Colonic mucosa (tissue), 4 donors: ENCODE data around the gene ASRGL1. TPM values are rescaled to one million over a fixed set of nuclear protein-coding genes. Genes with fewer than 3 reads are reported as not detected.
"Not testable (repeated sequence)": the region's sequence is repeated elsewhere in the genome, so short reads cannot be mapped to it uniquely, and the experiment has no call there.

Experiments used
- DNase-seq: peaks from one replicate; pipeline ENCODE4 v3.0.0-alpha.2; 2020
- H3K27ac ChIP-seq: fragments of 200-600 bp; one replicate; pipeline ENCODE4 v1.8.0; 2021
- H3K27me3 ChIP-seq: fragments of 200-600 bp; one replicate; pipeline ENCODE4 v1.8.0; 2021
- H3K36me3 ChIP-seq: fragments of 200-600 bp; one replicate; pipeline ENCODE4 v1.8.0; 2021
- H3K4me1 ChIP-seq: fragments of 200-600 bp; one replicate; pipeline ENCODE4 v1.8.0; 2021; ENCODE audit warnings: mild to moderate bottlenecking
- H3K4me3 ChIP-seq: fragments of 200-600 bp; one replicate; pipeline ENCODE4 v1.8.0; 2021
- H3K9ac ChIP-seq, 2 donors: one replicate each; pipeline ENCODE4 v1.7.0; 2013; ENCODE audit warnings: control low read depth in 2 of 2, low read depth in 2 of 2, low read length in 2 of 2
- H3K9me3 ChIP-seq: fragments of 200-600 bp; one replicate; pipeline ENCODE4 v1.8.0; 2021
- CTCF ChIP-seq: fragments of 200-600 bp; IDR thresholded peaks from one replicate; pipeline ENCODE4 v1.8.0; 2022; ENCODE audit warnings: antibody characterized with exemption, mild to moderate bottlenecking
- intact Hi-C: fragments of 100-400 bp; cut with DNase I; formaldehyde crosslinking; loops from one replicate; pipeline ENCODE4 v1.14.1; 2022
- total RNA-seq, 2 donors: library from RNA; stranded (reverse); fragmentation: NEBNext Ultra II Directional in 1 of 2; extraction: Animal tissue kit (Norgen Biotek cat#: 25700) in 1 of 2; gene quantifications; one replicate each; pipeline ENCODE4 v1.2.1, GENCODE V29; 2021
- donor health status: healthy.
- donor health status: DM: no; HTN: no; CAD: no.
- donor health status: DM: no; HTN: no; CAD: no.

Gene ASRGL1
- total RNA-seq, 2 donors from 2014 or later: 32.5 to 71.7 TPM

- H3K4me1 ChIP-seq: no peaks in the 10 kb centered on the region
- H3K9me3 ChIP-seq: no peaks in the 10 kb centered on the region
- no peaks in the 10 kb centered on the region for H3K36me3 ChIP-seq
- H3K27ac ChIP-seq: no peak overlapping the region
- no peak for TF ChIP-seq CTCF
- H3K27me3 ChIP-seq: no peaks in the 10 kb centered on the region
- intact Hi-C loops: loop anchor here (2.0 to 5.0 kb wide), 2 partner anchors 88 to 139 kb away; no protein-coding TSS in a partner anchor
- DNase-seq: no peak
- H3K9ac ChIP-seq: no peak overlapping the region
- no peak overlapping the region for H3K4me3 ChIP-seq
Measured at GRCh38 chr11:62309991-62310390, 27.3 kb upstream of the ASRGL1 start.

GRCh38 chr11:62315431-62315830 is 21.8 kb upstream of the ASRGL1 start:
- DNase-seq: no peak
- no peak for TF ChIP-seq CTCF
- Histone ChIP-seq H3K4me3 (no peak overlapping the region), H3K27me3 (no peaks in the 10 kb centered on the region), H3K36me3 (no peaks in the 10 kb centered on the region), H3K9ac (no peak overlapping the region), H3K4me1 (no peaks in the 10 kb centered on the region), H3K27ac (no peak overlapping the region), H3K9me3 (no peaks in the 10 kb centered on the region)
- intact Hi-C loops: no loop called here

GRCh38 chr11:62322524-62322923 is 14.7 kb upstream of the ASRGL1 start:
- no peak for TF ChIP-seq CTCF
- peak; percentile 38 for DNase-seq
- Histone ChIP-seq H3K36me3 (no peaks in the 10 kb centered on the region), H3K27ac (no peak overlapping the region), H3K9me3 (no peaks in the 10 kb centered on the region), H3K27me3 (no peaks in the 10 kb centered on the region), H3K4me3 (no peak overlapping the region), H3K9ac (no peak overlapping the region), H3K4me1 (no peaks in the 10 kb centered on the region)
- intact Hi-C loops: no loop called here

GRCh38 chr11:62324731-62325556 is 12.3 kb upstream of the ASRGL1 start:
- Histone ChIP-seq H3K9ac (no peak overlapping the region), H3K4me1 (no peaks in the 10 kb centered on the region), H3K9me3 (no peaks in the 10 kb centered on the region), H3K27me3 (no peaks in the 10 kb centered on the region), H3K27ac (no peak overlapping the region), H3K36me3 (no peaks in the 10 kb centered on the region), H3K4me3 (no peak overlapping the region)
- DNase-seq: peak; percentile 40
- TF ChIP-seq CTCF: peak; percentile 22
- intact Hi-C loops: no loop called here

- H3K4me1 ChIP-seq, H3K27ac ChIP-seq, H3K9me3 ChIP-seq, H3K27me3 ChIP-seq, DNase-seq, intact Hi-C loops, H3K9ac ChIP-seq, H3K36me3 ChIP-seq, H3K4me3 ChIP-seq: not testable (repeated sequence)
Measured at GRCh38 chr11:62325781-62326180, 11.5 kb upstream of the ASRGL1 start.

- H3K36me3 ChIP-seq, intact Hi-C loops, H3K27me3 ChIP-seq, H3K9me3 ChIP-seq, H3K4me1 ChIP-seq, H3K9ac ChIP-seq, H3K4me3 ChIP-seq: not testable (repeated sequence)
- peak overlapping the region; percentile 22 for H3K27ac ChIP-seq
- DNase-seq: peak; percentile 30
Measured at GRCh38 chr11:62326719-62327118, 10.5 kb upstream of the ASRGL1 start.

GRCh38 chr11:62327541-62327940 is 9.7 kb upstream of the ASRGL1 start:
- DNase-seq, H3K27ac ChIP-seq, H3K4me3 ChIP-seq, H3K9me3 ChIP-seq, H3K36me3 ChIP-seq, H3K9ac ChIP-seq, H3K27me3 ChIP-seq, intact Hi-C loops, H3K4me1 ChIP-seq: not testable (repeated sequence)

- intact Hi-C loops, H3K4me1 ChIP-seq, H3K27me3 ChIP-seq, H3K36me3 ChIP-seq, H3K4me3 ChIP-seq, DNase-seq, H3K27ac ChIP-seq, H3K9ac ChIP-seq, H3K9me3 ChIP-seq: not testable (repeated sequence)
Measured at GRCh38 chr11:62331264-62331663, 6.0 kb upstream of the ASRGL1 start.
